K562 (cell line): ENCODE data around the gene LRP10. TPM values are rescaled to one million over a fixed set of nuclear protein-coding genes. Genes with fewer than 3 reads are reported as not detected.

Experiments
- BRF2 ChIP-seq: IDR thresholded peaks from 3 replicates; pipeline ENCODE4 v1.6.1; 2011; ENCODE audit warnings: borderline replicate concordance, mild to moderate bottlenecking; ENCODE audit not compliant: insufficient read length, insufficient read depth
- CBFB ChIP-seq: sonication (generic); formaldehyde crosslinking; IDR thresholded peaks from 2 replicates; pipeline ENCODE4 v1.4.0; 2020; ENCODE audit warnings: mild to moderate bottlenecking, missing genetic modification reagents
- CREB3L1 ChIP-seq: fragments of 450-650 bp; IDR thresholded peaks from 2 replicates; pipeline ENCODE4 v1.6.1; 2014; ENCODE audit warnings: low read depth, mild to moderate bottlenecking, moderate library complexity, borderline replicate concordance
- ETV5 ChIP-seq: sonication (generic); formaldehyde crosslinking; IDR thresholded peaks from 2 replicates; pipeline ENCODE4 v1.4.0; 2020; ENCODE audit warnings: low read depth, mild to moderate bottlenecking, missing genetic modification reagents
- KAT8 ChIP-seq: fragments of 450-650 bp; IDR thresholded peaks from 2 replicates; pipeline ENCODE4 v1.6.1; 2016; ENCODE audit warnings: low read depth, mild to moderate bottlenecking
- MTF1 ChIP-seq: fragments of 250-450 bp; sonication (Bioruptor Pico); IDR thresholded peaks from 2 replicates; pipeline ENCODE4 v1.9.0; 2021; ENCODE audit warnings: moderate library complexity, mild to moderate bottlenecking, inconsistent platforms, borderline replicate concordance
- NR2C1 ChIP-seq, 2 experiments: fragments of 450-650 bp; IDR thresholded peaks; 2 replicates each; pipeline ENCODE4 v1.6.1; 2017; ENCODE audit warnings: mild to moderate bottlenecking in 2 of 2, antibody characterized with exemption in 1 of 2, inconsistent platforms in 1 of 2, missing compliant biosample characterization in 1 of 2, missing genetic modification characterization in 1 of 2
- NR2C2 ChIP-seq, 2 experiments: fragments of 200-800 bp in 1 of 2; sonication (Bioruptor generic) in 1 of 2; sonication (generic) in 1 of 2; formaldehyde crosslinking in 1 of 2; IDR thresholded peaks; 2 replicates each; pipeline versions ENCODE4 v1.6.1 to v1.8.0; 2016 to 2022; ENCODE audit warnings: mild to moderate bottlenecking in 1 of 2, missing compliant biosample characterization in 1 of 2, missing genetic modification characterization in 1 of 2, missing genetic modification reagents in 1 of 2
- PML ChIP-seq: IDR thresholded peaks from 2 replicates; pipeline ENCODE4 v1.6.1; 2012; ENCODE audit warnings: low read length, inconsistent platforms
- RREB1 ChIP-seq: fragments of 250-450 bp; sonication (Bioruptor Pico); IDR thresholded peaks from 2 replicates; pipeline ENCODE4 v1.4.0; 2020
- SMARCA4 ChIP-seq: fragments of 450-650 bp; IDR thresholded peaks from 2 replicates; pipeline ENCODE4 v1.6.1; 2016
- TCF7 ChIP-seq: sonication (generic); IDR thresholded peaks from 2 replicates; pipeline ENCODE4 v1.6.1; 2016; ENCODE audit warnings: antibody characterized with exemption, borderline replicate concordance
- ZNF551 ChIP-seq: fragments of 250-450 bp; sonication (Bioruptor Pico); IDR thresholded peaks from 2 replicates; pipeline ENCODE4 v1.5.0; 2021; ENCODE audit warnings: mild to moderate bottlenecking, moderate library complexity
- polyA plus RNA-seq, 8 experiments: library from polyadenylated mRNA; depleted of rRNA in 4 of 8; stranded (reverse) in 5 of 8; unstranded in 3 of 8; fragments of >200 nt; fragmentation: Nextera tagmentation in 2 of 8; fragmentation: Illumina TruSeq in 1 of 8; extraction: Ambion mirVana in 2 of 8; extraction: Trizol in 1 of 8; gene quantifications; 2 replicates each; pipeline versions ENCODE4 v1.2.1 to v1.2.3, GENCODE V29; 2011 to 2014; ENCODE audit warnings: inconsistent platforms in 1 of 8, missing spikeins in 1 of 8
- total RNA-seq, 7 experiments: library from RNA; depleted of rRNA in 6 of 7; stranded (reverse); fragments of >200 nt in 6 of 7; fragmentation: Illumina TruSeq in 2 of 7; extraction: Trizol in 2 of 7; gene quantifications; 2 replicates each; pipeline versions ENCODE4 v1.2.1 to v1.2.3, GENCODE V29; 2011 to 2021; ENCODE audit warnings: low replicate concordance in 1 of 7
- TF ChIP-seq, protein P1 (sequence below): fragments of 250-450 bp; sonication (Bioruptor Pico); IDR thresholded peaks from 2 replicates; pipeline ENCODE4 v1.5.0; 2021
- TF ChIP-seq, protein P2 (sequence below): fragments of 450-650 bp; formaldehyde crosslinking; IDR thresholded peaks from 2 replicates; pipeline ENCODE4 v1.4.0; 2022; ENCODE audit warnings: missing genetic modification characterization

The LRP10 gene
- total and polyA plus RNA-seq, 9 of the 15 experiments (the other 6 are each of a cell fraction or from before 2014, with no cell fraction given), result 1.3 to 45.5 (median 10.9) TPM

GRCh38 chr14:22928237-22929103 lies 56.9 kb downstream of the LRP10 start (continued):
- TF ChIP-seq NR2C2 (CRISPR knock-in tag; IDR thresholded peaks at IDR 0.05), result no peak
- no peak for TF ChIP-seq NR2C2 (tag; IDR thresholded peaks at IDR 0.05)
- TF ChIP-seq, protein P1, sequence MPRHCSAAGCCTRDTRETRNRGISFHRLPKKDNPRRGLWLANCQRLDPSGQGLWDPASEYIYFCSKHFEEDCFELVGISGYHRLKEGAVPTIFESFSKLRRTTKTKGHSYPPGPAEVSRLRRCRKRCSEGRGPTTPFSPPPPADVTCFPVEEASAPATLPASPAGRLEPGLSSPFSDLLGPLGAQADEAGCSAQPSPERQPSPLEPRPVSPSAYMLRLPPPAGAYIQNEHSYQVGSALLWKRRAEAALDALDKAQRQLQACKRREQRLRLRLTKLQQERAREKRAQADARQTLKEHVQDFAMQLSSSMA, result 0 out of 2 replicates have a peak, but pooled peaks have one; percentile 8
- no peak for TF ChIP-seq ZNF551 (CRISPR knock-in tag)
- TF ChIP-seq KAT8, result peak; percentile 22; the same call in 1 of the 2 replicates
- TF ChIP-seq BRF2, result no peak
- TF ChIP-seq CREB3L1, result no peak
- TF ChIP-seq CBFB (CRISPR knock-in tag), result 0 out of 2 replicates have a peak, but pooled peaks have one; percentile 75
- no peak for TF ChIP-seq MTF1 (CRISPR knock-in tag)
- TF ChIP-seq SMARCA4, result peak; percentile 14; the same call in 1 of the 2 replicates
- 0 out of 2 replicates have a peak, but pooled peaks have one; percentile 2 for TF ChIP-seq PML
- TF ChIP-seq RREB1 (CRISPR knock-in tag), result no peak
- 0 out of 2 replicates have a peak, but pooled peaks have one; percentile 24 for TF ChIP-seq NR2C1 (IDR thresholded peaks at IDR 0.05)
- no peak for TF ChIP-seq NR2C1 (tag; IDR thresholded peaks at IDR 0.05)
- no peak for TF ChIP-seq ETV5
- TF ChIP-seq TCF7, result no peak
- TF ChIP-seq, protein P2, sequence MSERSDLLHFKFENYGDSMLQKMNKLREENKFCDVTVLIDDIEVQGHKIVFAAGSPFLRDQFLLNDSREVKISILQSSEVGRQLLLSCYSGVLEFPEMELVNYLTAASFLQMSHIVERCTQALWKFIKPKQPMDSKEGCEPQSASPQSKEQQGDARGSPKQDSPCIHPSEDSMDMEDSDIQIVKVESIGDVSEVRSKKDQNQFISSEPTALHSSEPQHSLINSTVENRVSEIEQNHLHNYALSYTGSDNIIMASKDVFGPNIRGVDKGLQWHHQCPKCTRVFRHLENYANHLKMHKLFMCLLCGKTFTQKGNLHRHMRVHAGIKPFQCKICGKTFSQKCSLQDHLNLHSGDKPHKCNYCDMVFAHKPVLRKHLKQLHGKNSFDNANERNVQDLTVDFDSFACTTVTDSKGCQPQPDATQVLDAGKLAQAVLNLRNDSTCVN, result no peak
